HepG2 (cell line): ENCODE results near the gene DMAC2L. TPM values are rescaled to one million over a fixed set of nuclear protein-coding genes. Genes with fewer than 3 reads are reported as not detected.
A peak's percentile ranks its signal among the peaks of the same experiment; 100 is the strongest.

ENCODE experiments used
- CEBPB ChIP-seq: IDR thresholded peaks from 2 replicates; pipeline ENCODE4 v1.6.1; 2011; ENCODE audit warnings: low read depth, low read length, improper control_type of control experiment, borderline replicate concordance
- E2F2 ChIP-seq: sonication (generic); formaldehyde crosslinking; IDR thresholded peaks from 2 replicates; pipeline ENCODE4 v1.4.0; 2020; ENCODE audit warnings: missing genetic modification reagents, borderline replicate concordance
- HNRNPLL ChIP-seq: fragments of 200-400 bp; formaldehyde crosslinking; IDR thresholded peaks from 2 replicates; pipeline ENCODE4 v1.6.1; 2017; ENCODE audit warnings: mild to moderate bottlenecking, low read depth, low read length; ENCODE audit not compliant: poor library complexity, severe bottlenecking
- JUND ChIP-seq: sonication (generic); formaldehyde crosslinking; IDR thresholded peaks from 2 replicates; pipeline ENCODE4 v1.8.0; 2022; ENCODE audit warnings: mild to moderate bottlenecking, missing genetic modification reagents
- KLF13 ChIP-seq: sonication (generic); formaldehyde crosslinking; IDR thresholded peaks from 2 replicates; pipeline ENCODE4 v1.4.0; 2020; ENCODE audit warnings: mild to moderate bottlenecking, missing genetic modification reagents
- MED13 ChIP-seq: sonication (generic); formaldehyde crosslinking; IDR thresholded peaks from 2 replicates; pipeline ENCODE4 v1.5.0; 2020; ENCODE audit warnings: missing genetic modification reagents
- MLX ChIP-seq: IDR thresholded peaks from 2 replicates; pipeline ENCODE4 v1.6.1; 2016
- NCOA2 ChIP-seq: sonication (generic); formaldehyde crosslinking; IDR thresholded peaks from 2 replicates; pipeline ENCODE4 v1.8.0; 2022; ENCODE audit warnings: inconsistent platforms
- PAXIP1 ChIP-seq: sonication (generic); formaldehyde crosslinking; conservative IDR thresholded peaks from 2 replicates; pipeline ENCODE4 v1.4.0; 2020; ENCODE audit warnings: mild to moderate bottlenecking, missing genetic modification reagents, moderate library complexity
- SKI ChIP-seq: fragments of 450-650 bp; IDR thresholded peaks from one replicate; pipeline ENCODE4 v1.6.1; 2018; ENCODE audit warnings: mild to moderate bottlenecking; ENCODE audit not compliant: partially characterized antibody
- TEF ChIP-seq: sonication (generic); formaldehyde crosslinking; IDR thresholded peaks from 2 replicates; pipeline ENCODE4 v1.5.0; 2020; ENCODE audit warnings: missing genetic modification reagents
- XBP1 ChIP-seq: sonication (generic); formaldehyde crosslinking; IDR thresholded peaks from 2 replicates; pipeline ENCODE4 v1.5.0; 2020; ENCODE audit warnings: missing genetic modification reagents
- ZBTB34 ChIP-seq: sonication (generic); formaldehyde crosslinking; IDR thresholded peaks from 2 replicates; pipeline ENCODE4 v1.8.0; 2022; ENCODE audit warnings: mild to moderate bottlenecking, missing genetic modification reagents
- ZIK1 ChIP-seq: sonication (generic); formaldehyde crosslinking; IDR thresholded peaks from 2 replicates; pipeline ENCODE4 v1.5.0; 2020; ENCODE audit warnings: mild to moderate bottlenecking, low read depth, missing genetic modification reagents, borderline replicate concordance
- ZNF207 ChIP-seq: fragments of 450-650 bp; IDR thresholded peaks from 2 replicates; pipeline ENCODE4 v1.6.1; 2016; ENCODE audit warnings: antibody characterized with exemption, borderline replicate concordance
- ZNF331 ChIP-seq: sonication (generic); formaldehyde crosslinking; IDR thresholded peaks from 2 replicates; pipeline ENCODE4 v1.4.0; 2020; ENCODE audit warnings: missing genetic modification reagents
- ZNF580 ChIP-seq: IDR thresholded peaks from 2 replicates; pipeline ENCODE4 v1.6.1; 2016; ENCODE audit warnings: low read depth, borderline replicate concordance
- ZNF879 ChIP-seq: sonication (generic); formaldehyde crosslinking; IDR thresholded peaks from 2 replicates; pipeline ENCODE4 v1.8.1; 2023; ENCODE audit warnings: missing genetic modification reagents
- ZSCAN31 ChIP-seq: sonication (generic); formaldehyde crosslinking; IDR thresholded peaks from 2 replicates; pipeline ENCODE4 v1.5.0; 2020; ENCODE audit warnings: low read depth, mild to moderate bottlenecking, missing genetic modification reagents
- polyA plus RNA-seq, 8 experiments: library from polyadenylated mRNA; depleted of rRNA in 3 of 8; stranded (reverse) in 7 of 8; unstranded in 1 of 8; fragments of >200 nt; fragmentation: Illumina TruSeq in 4 of 8; extraction: Trizol in 4 of 8; gene quantifications; 2 replicates each; pipeline versions ENCODE4 v1.2.1 to v1.2.3, GENCODE V29; 2011 to 2016; ENCODE audit warnings: low read depth in 4 of 8, missing spikeins in 1 of 8, mixed read lengths in 1 of 8; ENCODE audit not compliant: insufficient read depth in 1 of 8
- total RNA-seq, 5 experiments: library from RNA; depleted of rRNA; stranded (reverse); fragments of >200 nt; fragmentation: Illumina TruSeq; extraction: Trizol; gene quantifications; 2 replicates each; pipeline ENCODE4 v1.2.3, GENCODE V29; 2016; ENCODE audit warnings: low read depth in 1 of 5
- TF ChIP-seq, protein P1 (sequence below): sonication (generic); formaldehyde crosslinking; IDR thresholded peaks from 2 replicates; pipeline ENCODE4 v1.4.0; 2020; ENCODE audit warnings: missing genetic modification reagents

DMAC2L gene
- total and polyA plus RNA-seq, 2 of the 13 experiments (the other 11 are each of a cell fraction or from before 2014, with no cell fraction given) = 19.4 to 23.2 TPM

DNA sequence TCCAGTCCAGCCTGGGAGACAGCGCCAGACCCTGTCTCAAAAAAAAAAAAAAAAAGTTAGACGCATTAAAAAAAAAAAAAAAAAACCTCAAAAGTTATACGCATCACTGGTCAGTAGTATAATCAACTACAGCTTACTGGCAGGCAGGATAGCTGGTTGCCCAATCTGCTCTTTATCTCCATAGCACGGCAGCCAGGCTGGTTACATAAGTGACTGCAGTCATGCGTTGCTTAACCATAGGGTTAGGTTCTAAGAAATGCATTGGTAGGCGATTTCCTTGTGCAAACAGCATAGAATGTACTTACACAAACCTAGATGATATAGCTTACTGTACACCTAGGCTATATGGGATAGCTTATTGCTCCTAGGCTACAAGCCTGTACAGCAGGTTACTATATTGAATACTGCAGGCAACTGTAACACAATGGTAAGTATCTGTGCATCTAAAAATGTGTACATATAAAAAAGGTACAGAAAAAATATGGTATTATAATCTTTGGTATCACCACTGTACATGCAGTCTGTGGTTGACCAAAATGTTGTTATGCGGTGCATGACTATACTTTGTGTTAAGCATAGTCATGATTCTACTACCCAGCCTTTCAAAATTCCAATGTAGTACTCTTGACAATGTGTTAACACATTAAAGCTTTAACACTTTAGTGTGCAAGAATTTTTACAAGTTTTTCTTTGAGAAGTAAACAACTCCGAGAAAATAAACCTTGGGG, 8.2 kb upstream of the DMAC2L start (continued):
- peak; percentile 90 for TF ChIP-seq ZBTB34 (CRISPR knock-in tag)
- no peak for TF ChIP-seq ZNF879 (CRISPR knock-in tag)
- TF ChIP-seq MLX = peak; percentile 32; the same call in 1 of the 2 replicates
- TF ChIP-seq MED13 = no peak
- TF ChIP-seq KLF13 (CRISPR knock-in tag) = no peak
- TF ChIP-seq, protein P1, sequence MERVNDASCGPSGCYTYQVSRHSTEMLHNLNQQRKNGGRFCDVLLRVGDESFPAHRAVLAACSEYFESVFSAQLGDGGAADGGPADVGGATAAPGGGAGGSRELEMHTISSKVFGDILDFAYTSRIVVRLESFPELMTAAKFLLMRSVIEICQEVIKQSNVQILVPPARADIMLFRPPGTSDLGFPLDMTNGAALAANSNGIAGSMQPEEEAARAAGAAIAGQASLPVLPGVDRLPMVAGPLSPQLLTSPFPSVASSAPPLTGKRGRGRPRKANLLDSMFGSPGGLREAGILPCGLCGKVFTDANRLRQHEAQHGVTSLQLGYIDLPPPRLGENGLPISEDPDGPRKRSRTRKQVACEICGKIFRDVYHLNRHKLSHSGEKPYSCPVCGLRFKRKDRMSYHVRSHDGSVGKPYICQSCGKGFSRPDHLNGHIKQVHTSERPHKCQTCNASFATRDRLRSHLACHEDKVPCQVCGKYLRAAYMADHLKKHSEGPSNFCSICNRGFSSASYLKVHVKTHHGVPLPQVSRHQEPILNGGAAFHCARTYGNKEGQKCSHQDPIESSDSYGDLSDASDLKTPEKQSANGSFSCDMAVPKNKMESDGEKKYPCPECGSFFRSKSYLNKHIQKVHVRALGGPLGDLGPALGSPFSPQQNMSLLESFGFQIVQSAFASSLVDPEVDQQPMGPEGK (CRISPR knock-in tag) = 0 out of 2 replicates have a peak, but pooled peaks have one; percentile 29
- no peak for TF ChIP-seq E2F2 (CRISPR knock-in tag)
- peak; percentile 99 for TF ChIP-seq TEF (CRISPR knock-in tag)
- TF ChIP-seq ZNF207 = no peak
- TF ChIP-seq JUND (CRISPR knock-in tag) = no peak
- peak; percentile 40 for TF ChIP-seq SKI
- no peak for TF ChIP-seq ZSCAN31
- TF ChIP-seq XBP1 (CRISPR knock-in tag) = no peak
- TF ChIP-seq CEBPB = peak; percentile 99
- no peak for TF ChIP-seq ZIK1
- TF ChIP-seq NCOA2 (CRISPR knock-in tag) = peak; percentile 79
- peak; percentile 93 for TF ChIP-seq ZNF331 (CRISPR knock-in tag)
- TF ChIP-seq ZNF580 (CRISPR knock-in tag) = peak; percentile 50; the same call in 1 of the 2 replicates
- TF ChIP-seq PAXIP1 (CRISPR knock-in tag) = peak; percentile 44
- TF ChIP-seq HNRNPLL = no peak
